HCT116 (cell line): Measurements from ENCODE around the gene GPRC5C. TPM values are rescaled to one million over a fixed set of nuclear protein-coding genes. Genes with fewer than 3 reads are reported as not detected.
A peak's percentile ranks its signal among the peaks of the same experiment; 100 is the strongest.

Experiments used
- ATAC-seq: fragments of 200-7000 bp; cut with Tn5 transposase; 2 replicates; pipeline ENCODE4 v1.9.1; 2020; ENCODE audit warnings: mild to moderate bottlenecking, moderate library complexity
- BruUV-seq: library from RNA; stranded (reverse); fragments of 400-500 nt; replicated peaks from 2 replicates; lab custom pipeline; 2021; lab: Mats Ljungman, UMichigan
- CTCF ChIA-PET: fragments of 300-600 bp; sonication (Branson Sonifier 250); formaldehyde crosslinking; loops from one replicate; lab custom pipeline; 2021; ENCODE audit warnings: antibody characterized with exemption; lab: Charles Lee
- POLR2A ChIA-PET: fragments of 300-600, 350-600 bp; sonication (Branson Sonifier 250); formaldehyde crosslinking; loops from one replicate; lab custom pipeline; 2021; ENCODE audit warnings: antibody characterized with exemption; lab: Charles Lee
- RAD21 ChIA-PET, 2 experiments: fragments of 300-600 bp; sonication (Branson Sonifier 250); formaldehyde crosslinking; loops; one replicate each; lab custom pipeline; 2023; ENCODE audit warnings: low total read pairs in 2 of 2; ENCODE audit not compliant: uncharacterized antibody in 2 of 2, unreplicated experiment in 2 of 2, low non-redundant PET in 1 of 2; lab: Charles Lee
- DNase-seq: peaks from one replicate; pipeline ENCODE4 v3.0.0-alpha.2; 2010; ENCODE audit warnings: low read depth, low spot score
- H2AFZ ChIP-seq: fragments of 200-600 bp; shearing (Covaris generic), sonication (generic); 2 replicates; pipeline ENCODE4 v1.6.1; 2017; ENCODE audit warnings: low read depth, mixed run types, mixed read lengths, antibody characterized with exemption, low read length; ENCODE audit not compliant: poor library complexity, severe bottlenecking
- H3K27ac ChIP-seq: 2 replicates; pipeline ENCODE4 v1.5.1; 2012; ENCODE audit warnings: low read depth, low read length
- H3K27me3 ChIP-seq: fragments of 200-600 bp; sonication (generic); 2 replicates; pipeline ENCODE4 v1.6.1; 2016; ENCODE audit warnings: mixed run types, low read length, mixed read lengths; ENCODE audit not compliant: insufficient read depth
- H3K36me3 ChIP-seq, 2 experiments: fragments of 200-500 bp in 1 of 2; fragments of 200-600 bp in 1 of 2; sonication (Bioruptor generic) in 1 of 2; sonication (generic) in 1 of 2; 2 replicates each; pipeline versions ENCODE4 v1.5.1 to v1.6.1; 2014 to 2016; ENCODE audit warnings: low read length in 2 of 2, inconsistent platforms in 1 of 2, mixed read lengths in 1 of 2, mixed run types in 1 of 2; ENCODE audit not compliant: insufficient read depth in 2 of 2, control insufficient read depth in 1 of 2
- H3K4me1 ChIP-seq, 2 experiments: fragments of 200-600 bp in 1 of 2; sonication (generic) in 1 of 2; 2 replicates each; pipeline versions ENCODE4 v1.5.1 to v1.6.1; 2012 to 2017; ENCODE audit warnings: low read length in 2 of 2, inconsistent platforms in 1 of 2, mild to moderate bottlenecking in 1 of 2, mixed read lengths in 1 of 2, mixed run types in 1 of 2, moderate library complexity in 1 of 2; ENCODE audit not compliant: insufficient read depth in 2 of 2, control insufficient read depth in 1 of 2
- H3K4me2 ChIP-seq: fragments of 200-600 bp; sonication (generic); 2 replicates; pipeline ENCODE4 v1.6.1; 2017; ENCODE audit warnings: mixed run types, low read length, mixed read lengths
- H3K4me3 ChIP-seq, 2 experiments: fragments of 200-600 bp in 1 of 2; sonication (generic) in 1 of 2; replicated peaks in 1 of 2; 2 replicates each; pipeline ENCODE4 v1.5.1; 2011 to 2016; ENCODE audit warnings: low read length in 2 of 2, control low read depth in 1 of 2, low read depth in 1 of 2, mild to moderate bottlenecking in 1 of 2, mixed read lengths in 1 of 2, mixed run types in 1 of 2
- H3K79me2 ChIP-seq: fragments of 200-600 bp; sonication (generic); 2 replicates; pipeline ENCODE4 v1.6.1; 2017; ENCODE audit warnings: mild to moderate bottlenecking, mixed run types, low read length, moderate library complexity, mixed read lengths; ENCODE audit not compliant: insufficient read depth
- H3K9ac ChIP-seq: fragments of 200-600 bp; sonication (generic); 2 replicates; pipeline ENCODE4 v1.6.1; 2016; ENCODE audit warnings: low read length, mixed read lengths
- H3K9me2 ChIP-seq: fragments of 200-600 bp; sonication (generic), shearing (Covaris generic); 2 replicates; pipeline ENCODE4 v1.6.1; 2017; ENCODE audit warnings: mixed run types, mild to moderate bottlenecking, moderate library complexity; ENCODE audit not compliant: insufficient read depth
- H3K9me3 ChIP-seq, 2 experiments: fragments of 200-500 bp in 1 of 2; fragments of 200-600 bp in 1 of 2; sonication (Bioruptor generic) in 1 of 2; sonication (generic) in 1 of 2; 2 replicates each; pipeline ENCODE4 v1.6.1; 2014 to 2017; ENCODE audit warnings: low read length in 2 of 2, mixed read lengths in 2 of 2, inconsistent platforms in 1 of 2, low read depth in 1 of 2, mild to moderate bottlenecking in 1 of 2, mixed run types in 1 of 2, moderate library complexity in 1 of 2; ENCODE audit not compliant: control insufficient read depth in 1 of 2, insufficient read depth in 1 of 2
- H4K20me1 ChIP-seq: fragments of 200-600 bp; sonication (generic), shearing (Covaris generic); 2 replicates; pipeline ENCODE4 v1.6.1; 2017; ENCODE audit warnings: mixed run types, mild to moderate bottlenecking, moderate library complexity; ENCODE audit not compliant: insufficient read depth
- CBX3 ChIP-seq: IDR thresholded peaks from 2 replicates; pipeline ENCODE4 v1.6.1; 2012; ENCODE audit warnings: low read depth
- CEBPB ChIP-seq: IDR thresholded peaks from 2 replicates; pipeline ENCODE4 v1.6.1; 2012; ENCODE audit warnings: low read depth
- CTCF ChIP-seq, 3 experiments: fragments of 200-600 bp in 1 of 3; sonication (generic) in 1 of 3; IDR thresholded peaks in 2 of 3; conservative IDR thresholded peaks in 1 of 3; 2 replicates each; pipeline ENCODE4 v1.5.1; 2012 to 2017; ENCODE audit warnings: low read depth in 2 of 3, low read length in 2 of 3, antibody characterized with exemption in 1 of 3, borderline replicate concordance in 1 of 3, control low read depth in 1 of 3, mild to moderate bottlenecking in 1 of 3, mixed read lengths in 1 of 3, mixed run types in 1 of 3, moderate library complexity in 1 of 3; ENCODE audit not compliant: insufficient read depth in 1 of 3
- ELF1 ChIP-seq: IDR thresholded peaks from 2 replicates; pipeline ENCODE4 v1.6.1; 2012; ENCODE audit warnings: low read depth, borderline replicate concordance
- POLR2A ChIP-seq: IDR thresholded peaks from 2 replicates; pipeline ENCODE4 v1.7.0; 2011; ENCODE audit warnings: borderline replicate concordance; ENCODE audit not compliant: insufficient read depth, insufficient read length; ENCODE audit errors: extremely low read depth
- POLR2AphosphoS5 ChIP-seq: IDR thresholded peaks from 2 replicates; pipeline ENCODE4 v1.6.1; 2011; ENCODE audit warnings: mild to moderate bottlenecking, low read depth, low read length, moderate library complexity
- RAD21 ChIP-seq: IDR thresholded peaks from 2 replicates; pipeline ENCODE4 v1.6.1; 2012; ENCODE audit warnings: low read depth, mild to moderate bottlenecking
- SIN3A ChIP-seq: IDR thresholded peaks from 2 replicates; pipeline ENCODE4 v1.6.1; 2012; ENCODE audit warnings: low read depth
- SP1 ChIP-seq: IDR thresholded peaks from 2 replicates; pipeline ENCODE4 v1.6.1; 2012; ENCODE audit warnings: low read depth
- YY1 ChIP-seq: IDR thresholded peaks from 2 replicates; pipeline ENCODE4 v1.6.1; 2011; ENCODE audit warnings: low read length, low read depth, moderate library complexity, mild to moderate bottlenecking; ENCODE audit not compliant: insufficient replicate concordance; ENCODE audit errors: extremely low read depth
- ZBTB33 ChIP-seq: IDR thresholded peaks from 2 replicates; pipeline ENCODE4 v1.6.1; 2011; ENCODE audit warnings: mild to moderate bottlenecking, low read length, moderate library complexity; ENCODE audit not compliant: insufficient replicate concordance; ENCODE audit errors: extremely low read depth
- intact Hi-C: fragments of 100-400 bp; cut with micrococcal nuclease; formaldehyde crosslinking; loops from 2 replicates; pipeline ENCODE4 v1.10.0; 2022
- total RNA-seq: library from RNA; stranded (reverse); gene quantifications from one replicate; pipeline ENCODE4 v1.2.1, GENCODE V29; 2021; ENCODE audit not compliant: unreplicated experiment

GPRC5C gene
- total RNA-seq, 1 experiment from 2014 or later: 54.4 TPM

- no peak for TF ChIP-seq SP1
- no peak for TF ChIP-seq ZBTB33
- TF ChIP-seq POLR2A: no peak
- no peak for TF ChIP-seq CEBPB
- TF ChIP-seq ELF1: no peak
- no peaks in the 10 kb centered on the region for H4K20me1 ChIP-seq
- H3K36me3 ChIP-seq: peaks cover 2 to 17% of the 10 kb centered on the region in 2 experiments; a peak in 2 of 4 replicates
- no peak overlapping the region for H3K9ac ChIP-seq
- POLR2A ChIA-PET: no interaction called here
- DNase-seq (no peak), ATAC-seq (no peak)
- no peak overlapping the region for H2AFZ ChIP-seq
- H3K27me3 ChIP-seq: no peaks in the 10 kb centered on the region
- peaks cover 12 to 29% of the 10 kb centered on the region in 2 experiments; a peak in 3 of 4 replicates for H3K4me1 ChIP-seq
- BruUV-seq: no TSS peak
- RAD21 ChIA-PET: no interaction called here
- peaks cover 7 to 10% of the 10 kb centered on the region in 2 experiments; a peak in 3 of 4 replicates for H3K9me3 ChIP-seq
- CTCF ChIA-PET: interaction anchor here (0.9 to 2.3 kb wide), 2 partner anchors 19 to 68 kb away, joined by 3 to 8 read pairs; partner anchors contain the start of gene GPR142
- no peak overlapping the region for H3K4me3 ChIP-seq
- intact Hi-C loops: no loop called here
- no peaks in the 10 kb centered on the region for H3K9me2 ChIP-seq
- H3K79me2 ChIP-seq: peaks cover 3% of the 10 kb centered on the region; the same call in 1 of the 2 replicates
- H3K27ac ChIP-seq: no peak overlapping the region
- no peak overlapping the region for H3K4me2 ChIP-seq
Observed at GRCh38 chr17:74435775-74436359, 4.0 kb downstream of the GPRC5C start.

GRCh38 chr17:74437702-74438101 is 5.8 kb downstream of the GPRC5C start:
- H3K9me2 ChIP-seq: no peaks in the 10 kb centered on the region
- peak; percentile 27 for TF ChIP-seq YY1
- TF ChIP-seq CBX3: peak; percentile 100
- peak in 2 of 3 experiments; percentile 99; a peak in 5 of 6 replicates for TF ChIP-seq CTCF (IDR thresholded peaks at IDR 0.05 in 2 of 3, conservative IDR thresholded peaks at IDR 0.05 in 1 of 3; ENCODE audit: borderline replicate concordance in 1 of 3, insufficient read depth in 1 of 3, low read depth in 2 of 3, low read length in 2 of 3)
- TF ChIP-seq SIN3A: no peak
- TF ChIP-seq RAD21: peak; percentile 70
- TF ChIP-seq POLR2AphosphoS5: peak; percentile 29; the same call in 1 of the 2 replicates
- H3K79me2 ChIP-seq: peaks cover 3% of the 10 kb centered on the region; the same call in 1 of the 2 replicates
- intact Hi-C loops: no loop called here
- no peak overlapping the region for H2AFZ ChIP-seq
- BruUV-seq: no TSS peak
- H3K27me3 ChIP-seq: no peaks in the 10 kb centered on the region
- ATAC-seq (no peak), DNase-seq (peak; percentile 37)
- no peak overlapping the region for H3K9ac ChIP-seq
- H3K36me3 ChIP-seq: peaks cover 5 to 17% of the 10 kb centered on the region in 2 experiments; a peak in 3 of 4 replicates
- no peak overlapping the region for H3K27ac ChIP-seq
- ChIA-PET RAD21 (interaction anchor here in 1 of 2 experiments (0.7 to 1.6 kb wide), 2 partner anchors 18 to 35 kb away, joined by 3 to 4 read pairs; no protein-coding TSS in a partner anchor), CTCF (interaction anchor here (0.6 to 2.3 kb wide), 11 partner anchors 8 to 300 kb away, joined by 3 to 8 read pairs (median 3); no protein-coding TSS in a partner anchor), POLR2A (interaction anchor here (1.2 kb wide), 1 partner anchor 17 kb away, joined by 3 read pairs; no protein-coding TSS in a partner anchor)
- no peaks in the 10 kb centered on the region for H4K20me1 ChIP-seq
- H3K9me3 ChIP-seq: peaks cover 7 to 10% of the 10 kb centered on the region in 2 experiments; a peak in 3 of 4 replicates
- no peak overlapping the region for H3K4me2 ChIP-seq
- no peak overlapping the region for H3K4me3 ChIP-seq
- H3K4me1 ChIP-seq: peaks cover 13 to 21% of the 10 kb centered on the region in 2 experiments
